Measurements from ENCODE around the gene SIRPA.

SIRPA gene

GRCh38 chr20:1922786-1923185 is 27.6 kb downstream of the SIRPA start:
- peaks cover 24% of the 10 kb centered on the region for H3K36me3 ChIP-seq (ENCODE audit: insufficient read depth, low read length)
- H3K4me3 ChIP-seq, result no peak overlapping the region

GRCh38 chr20:1924910-1925861 is 30.0 kb downstream of the SIRPA start:
- H3K4me3 ChIP-seq, result no peak overlapping the region
- no peak overlapping the region for H3K27ac ChIP-seq
- no peak for DNase-seq (ENCODE audit: low read depth, low spot score)
- H3K36me3 ChIP-seq (ENCODE audit: insufficient read depth, low read length), result peaks cover 19% of the 10 kb centered on the region; the same call in 1 of the 2 replicates
- H3K9ac ChIP-seq (ENCODE audit: insufficient read length), result no peak overlapping the region
- no peaks in the 10 kb centered on the region for H3K9me3 ChIP-seq (ENCODE audit: low read depth, low read length)
- TF ChIP-seq EZH2 (IDR thresholded peaks at IDR 0.05), result no peak
- TF ChIP-seq POLR2AphosphoS5 (IDR thresholded peaks at IDR 0.05; ENCODE audit: borderline replicate concordance, low read depth, low read length), result no peak
- no peak for TF ChIP-seq FOXP2 (optimal IDR thresholded peaks at IDR 0.05; ENCODE audit: control extremely low read depth, extremely low read length, insufficient read depth)

More at GRCh38 chr20:1922786-1923185, 27.6 kb downstream of the SIRPA start:
- DNase-seq (ENCODE audit: low read depth, low spot score), result no peak
- Histone ChIP-seq H3K27ac (no peak overlapping the region), H3K9me3 (ENCODE audit: low read depth, low read length) (no peaks in the 10 kb centered on the region), H3K9ac (ENCODE audit: insufficient read length) (no peak overlapping the region)
- no peak for TF ChIP-seq POLR2AphosphoS5 (IDR thresholded peaks at IDR 0.05; ENCODE audit: borderline replicate concordance, low read depth, low read length)
- TF ChIP-seq EZH2 (IDR thresholded peaks at IDR 0.05), result no peak
- no peak for TF ChIP-seq FOXP2 (optimal IDR thresholded peaks at IDR 0.05; ENCODE audit: control extremely low read depth, extremely low read length, insufficient read depth)

GRCh38 chr20:1926237-1926636 is 31.0 kb downstream of the SIRPA start:
- H3K27ac ChIP-seq, result no peak overlapping the region
- peaks cover 19% of the 10 kb centered on the region; the same call in 1 of the 2 replicates for H3K36me3 ChIP-seq (ENCODE audit: insufficient read depth, low read length)
- no peak overlapping the region for H3K9ac ChIP-seq (ENCODE audit: insufficient read length)
- TF ChIP-seq FOXP2 (optimal IDR thresholded peaks at IDR 0.05; ENCODE audit: control extremely low read depth, extremely low read length, insufficient read depth), result no peak
- TF ChIP-seq POLR2AphosphoS5 (IDR thresholded peaks at IDR 0.05; ENCODE audit: borderline replicate concordance, low read depth, low read length), result no peak
- TF ChIP-seq EZH2 (IDR thresholded peaks at IDR 0.05), result no peak
- no peak for DNase-seq (ENCODE audit: low read depth, low spot score)
- H3K9me3 ChIP-seq (ENCODE audit: low read depth, low read length), result no peaks in the 10 kb centered on the region
- no peak overlapping the region for H3K4me3 ChIP-seq

- Histone ChIP-seq H3K27ac (no peak overlapping the region), H3K4me3 (no peak overlapping the region), H3K9ac (ENCODE audit: insufficient read length) (no peak overlapping the region), H3K9me3 (ENCODE audit: low read depth, low read length) (no peaks in the 10 kb centered on the region), H3K36me3 (ENCODE audit: insufficient read depth, low read length) (peaks cover 19% of the 10 kb centered on the region; the same call in 1 of the 2 replicates)
- TF ChIP-seq EZH2 (IDR thresholded peaks at IDR 0.05), result no peak
- TF ChIP-seq POLR2AphosphoS5 (IDR thresholded peaks at IDR 0.05; ENCODE audit: borderline replicate concordance, low read depth, low read length), result no peak
- no peak for TF ChIP-seq FOXP2 (optimal IDR thresholded peaks at IDR 0.05; ENCODE audit: control extremely low read depth, extremely low read length, insufficient read depth)
- no peak for DNase-seq (ENCODE audit: low read depth, low spot score)
These were observed 32.0 kb downstream of the SIRPA start for GRCh38 chr20:1927217-1927616.

GRCh38 chr20:1928154-1928553 is 32.9 kb downstream of the SIRPA start:
- Histone ChIP-seq H3K9ac (ENCODE audit: insufficient read length) (no peak overlapping the region), H3K9me3 (ENCODE audit: low read depth, low read length) (no peaks in the 10 kb centered on the region), H3K27ac (no peak overlapping the region), H3K4me3 (no peak overlapping the region), H3K36me3 (ENCODE audit: insufficient read depth, low read length) (peaks cover 10% of the 10 kb centered on the region; the same call in 1 of the 2 replicates)
- no peak for DNase-seq (ENCODE audit: low read depth, low spot score)
- no peak for TF ChIP-seq EZH2 (IDR thresholded peaks at IDR 0.05)
- TF ChIP-seq FOXP2 (optimal IDR thresholded peaks at IDR 0.05; ENCODE audit: control extremely low read depth, extremely low read length, insufficient read depth), result no peak
- no peak for TF ChIP-seq POLR2AphosphoS5 (IDR thresholded peaks at IDR 0.05; ENCODE audit: borderline replicate concordance, low read depth, low read length)

GRCh38 chr20:1928782-1929181 is 33.6 kb downstream of the SIRPA start:
- no peak overlapping the region for H3K4me3 ChIP-seq
- no peak for DNase-seq (ENCODE audit: low read depth, low spot score)

GRCh38 chr20:1929460-1929859 is 34.3 kb downstream of the SIRPA start:
- Histone ChIP-seq H3K27ac (no peak overlapping the region), H3K36me3 (ENCODE audit: insufficient read depth, low read length) (peaks cover 8% of the 10 kb centered on the region; the same call in 1 of the 2 replicates), H3K4me3 (no peak overlapping the region), H3K9ac (ENCODE audit: insufficient read length) (no peak overlapping the region), H3K9me3 (ENCODE audit: low read depth, low read length) (no peaks in the 10 kb centered on the region)
- no peak for DNase-seq (ENCODE audit: low read depth, low spot score)
- no peak for TF ChIP-seq POLR2AphosphoS5 (IDR thresholded peaks at IDR 0.05; ENCODE audit: borderline replicate concordance, low read depth, low read length)
- TF ChIP-seq FOXP2 (optimal IDR thresholded peaks at IDR 0.05; ENCODE audit: control extremely low read depth, extremely low read length, insufficient read depth), result no peak
- no peak for TF ChIP-seq EZH2 (IDR thresholded peaks at IDR 0.05)

More at GRCh38 chr20:1928782-1929181, 33.6 kb downstream of the SIRPA start:
- no peaks in the 10 kb centered on the region for H3K9me3 ChIP-seq (ENCODE audit: low read depth, low read length)
- H3K9ac ChIP-seq (ENCODE audit: insufficient read length), result no peak overlapping the region
- H3K27ac ChIP-seq, result no peak overlapping the region
- peaks cover 8% of the 10 kb centered on the region; the same call in 1 of the 2 replicates for H3K36me3 ChIP-seq (ENCODE audit: insufficient read depth, low read length)
- TF ChIP-seq POLR2AphosphoS5 (IDR thresholded peaks at IDR 0.05; ENCODE audit: borderline replicate concordance, low read depth, low read length), result no peak
- no peak for TF ChIP-seq FOXP2 (optimal IDR thresholded peaks at IDR 0.05; ENCODE audit: control extremely low read depth, extremely low read length, insufficient read depth)
- TF ChIP-seq EZH2 (IDR thresholded peaks at IDR 0.05), result no peak

- no peak for DNase-seq (ENCODE audit: low read depth, low spot score)
- H3K27ac ChIP-seq, result no peak overlapping the region
- TF ChIP-seq EZH2 (IDR thresholded peaks at IDR 0.05), result no peak
- TF ChIP-seq FOXP2 (optimal IDR thresholded peaks at IDR 0.05; ENCODE audit: control extremely low read depth, extremely low read length, insufficient read depth), result no peak
- H3K9me3 ChIP-seq (ENCODE audit: low read depth, low read length), result no peaks in the 10 kb centered on the region
- H3K36me3 ChIP-seq (ENCODE audit: insufficient read depth, low read length), result peaks cover 8% of the 10 kb centered on the region; the same call in 1 of the 2 replicates
- H3K4me3 ChIP-seq, result no peak overlapping the region
- no peak overlapping the region for H3K9ac ChIP-seq (ENCODE audit: insufficient read length)
These were observed 35.0 kb downstream of the SIRPA start for GRCh38 chr20:1930165-1930564.
